ENCODE measurements around the gene HBG2.
A peak's percentile ranks its signal among the peaks of the same experiment; 100 is the strongest.

Gene HBG2

DNA sequence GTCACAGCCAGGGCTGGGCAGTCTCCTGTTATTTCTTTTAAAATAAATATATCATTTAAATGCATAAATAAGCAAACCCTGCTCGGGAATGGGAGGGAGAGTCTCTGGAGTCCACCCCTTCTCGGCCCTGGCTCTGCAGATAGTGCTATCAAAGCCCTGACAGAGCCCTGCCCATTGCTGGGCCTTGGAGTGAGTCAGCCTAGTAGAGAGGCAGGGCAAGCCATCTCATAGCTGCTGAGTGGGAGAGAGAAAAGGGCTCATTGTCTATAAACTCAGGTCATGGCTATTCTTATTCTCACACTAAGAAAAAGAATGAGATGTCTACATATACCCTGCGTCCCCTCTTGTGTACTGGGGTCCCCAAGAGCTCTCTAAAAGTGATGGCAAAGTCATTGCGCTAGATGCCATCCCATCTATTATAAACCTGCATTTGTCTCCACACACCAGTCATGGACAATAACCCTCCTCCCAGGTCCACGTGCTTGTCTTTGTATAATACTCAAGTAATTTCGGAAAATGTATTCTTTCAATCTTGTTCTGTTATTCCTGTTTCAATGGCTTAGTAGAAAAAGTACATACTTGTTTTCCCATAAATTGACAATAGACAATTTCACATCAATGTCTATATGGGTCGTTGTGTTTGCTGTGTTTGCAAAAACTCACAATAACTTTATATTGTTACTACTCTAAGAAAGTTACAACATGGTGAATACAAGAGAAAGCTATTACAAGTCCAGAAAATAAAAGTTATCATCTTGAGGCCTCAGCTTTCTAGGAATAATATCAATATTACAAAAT, 33.7 kb upstream of the HBG2 start:
- CTCF ChIA-PET = no interaction called here

GRCh38 chr11:5286901-5287300, 32.3 kb upstream of the HBG2 start:
- Mint-ChIP-seq H3K4me3 (no peak overlapping the region), H3K4me1 (no peaks in the 10 kb centered on the region), H3K27me3 (no peaks in the 10 kb centered on the region), H3K27ac (no peak overlapping the region), H3K36me3 (no peaks in the 10 kb centered on the region), H3K9me3 (no peaks in the 10 kb centered on the region)
- DNase-seq = no peak
- CTCF ChIA-PET = no interaction called here

More for the DNA sequence above, 33.7 kb upstream of the HBG2 start:
- no peaks in the 10 kb centered on the region for H3K36me3 Mint-ChIP-seq
- no peak for DNase-seq
- H3K27ac Mint-ChIP-seq = no peak overlapping the region
- H3K27me3 Mint-ChIP-seq = no peaks in the 10 kb centered on the region
- no peaks in the 10 kb centered on the region for H3K9me3 Mint-ChIP-seq
- H3K4me1 Mint-ChIP-seq = no peaks in the 10 kb centered on the region
- H3K4me3 Mint-ChIP-seq = no peak overlapping the region

GRCh38 chr11:5286351-5286750, 31.8 kb upstream of the HBG2 start:
- no peaks in the 10 kb centered on the region for H3K27me3 Mint-ChIP-seq
- DNase-seq = no peak
- CTCF ChIA-PET = no interaction called here

DNA sequence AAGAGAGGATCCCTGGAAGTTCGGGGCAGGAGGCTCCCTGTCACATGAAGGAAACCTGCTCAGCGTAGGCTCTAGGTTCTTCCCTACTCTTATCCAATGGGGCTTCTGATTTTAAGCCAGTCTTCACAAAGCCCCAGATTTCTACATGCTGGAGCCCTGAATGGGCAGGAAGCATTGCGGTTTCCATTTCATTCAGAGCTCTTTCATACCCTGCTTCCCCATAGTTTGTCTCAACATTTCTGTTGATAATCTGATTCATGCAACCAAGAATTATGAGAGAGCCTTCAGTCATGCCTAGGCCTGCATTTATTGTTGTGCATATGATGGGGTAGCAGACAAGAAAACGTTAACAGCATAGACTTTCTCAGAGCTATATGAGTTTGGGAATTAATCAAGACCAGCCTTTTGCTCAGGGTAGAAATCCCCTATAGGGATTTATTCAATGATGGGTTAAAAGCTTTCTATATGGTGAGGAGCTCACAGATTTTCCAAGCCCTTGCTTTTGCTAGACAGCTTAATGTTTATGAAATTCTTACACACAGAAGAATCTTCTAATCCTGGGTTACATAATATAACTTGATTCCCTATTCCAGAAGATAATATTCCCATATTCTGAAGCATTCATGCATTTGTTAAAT, 31.2 kb upstream of the HBG2 start:
- H3K27ac Mint-ChIP-seq = no peak overlapping the region
- H3K36me3 Mint-ChIP-seq = no peaks in the 10 kb centered on the region
- no peaks in the 10 kb centered on the region for H3K9me3 Mint-ChIP-seq
- H3K4me1 Mint-ChIP-seq = no peaks in the 10 kb centered on the region
- no peak overlapping the region for H3K4me3 Mint-ChIP-seq
- CTCF ChIA-PET = no interaction called here
- DNase-seq = no peak
- H3K27me3 Mint-ChIP-seq = no peaks in the 10 kb centered on the region

More at GRCh38 chr11:5286351-5286750, 31.8 kb upstream of the HBG2 start:
- Mint-ChIP-seq H3K4me3 (no peak overlapping the region), H3K9me3 (no peaks in the 10 kb centered on the region), H3K36me3 (no peaks in the 10 kb centered on the region), H3K27ac (no peak overlapping the region), H3K4me1 (no peaks in the 10 kb centered on the region)

GRCh38 chr11:5284637-5285036, 30.1 kb upstream of the HBG2 start:
- Mint-ChIP-seq H3K36me3 (no peaks in the 10 kb centered on the region), H3K27ac (no peak overlapping the region), H3K4me1 (no peaks in the 10 kb centered on the region), H3K27me3 (no peaks in the 10 kb centered on the region), H3K4me3 (no peak overlapping the region), H3K9me3 (no peaks in the 10 kb centered on the region)
- CTCF ChIA-PET = no interaction called here
- DNase-seq = no peak

DNA sequence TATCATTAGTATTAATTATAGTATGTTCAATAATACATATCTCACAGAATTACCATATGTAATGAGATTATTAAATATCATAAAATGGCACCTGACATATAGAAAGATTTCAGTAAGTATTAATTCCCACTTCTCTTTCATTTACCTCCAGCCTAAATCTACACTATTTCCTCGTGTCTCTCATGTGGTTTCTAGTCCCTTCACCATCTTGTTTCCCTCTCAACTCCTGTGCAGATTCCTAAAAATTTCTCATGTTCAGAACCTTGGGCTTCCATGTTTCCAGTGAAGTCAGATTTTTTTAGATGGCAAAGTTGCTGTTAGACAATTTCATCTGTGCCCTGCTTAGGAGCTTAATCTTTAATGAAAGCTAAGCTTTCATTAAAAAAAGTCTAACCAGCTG, 29.3 kb upstream of the HBG2 start:
- no peaks in the 10 kb centered on the region for H3K9me3 Mint-ChIP-seq
- DNase-seq = no peak
- no peak overlapping the region for H3K27ac Mint-ChIP-seq
- no peaks in the 10 kb centered on the region for H3K27me3 Mint-ChIP-seq
- no peak overlapping the region for H3K4me3 Mint-ChIP-seq
- no peaks in the 10 kb centered on the region for H3K36me3 Mint-ChIP-seq
- H3K4me1 Mint-ChIP-seq = no peaks in the 10 kb centered on the region
- CTCF ChIA-PET = no interaction called here

DNA sequence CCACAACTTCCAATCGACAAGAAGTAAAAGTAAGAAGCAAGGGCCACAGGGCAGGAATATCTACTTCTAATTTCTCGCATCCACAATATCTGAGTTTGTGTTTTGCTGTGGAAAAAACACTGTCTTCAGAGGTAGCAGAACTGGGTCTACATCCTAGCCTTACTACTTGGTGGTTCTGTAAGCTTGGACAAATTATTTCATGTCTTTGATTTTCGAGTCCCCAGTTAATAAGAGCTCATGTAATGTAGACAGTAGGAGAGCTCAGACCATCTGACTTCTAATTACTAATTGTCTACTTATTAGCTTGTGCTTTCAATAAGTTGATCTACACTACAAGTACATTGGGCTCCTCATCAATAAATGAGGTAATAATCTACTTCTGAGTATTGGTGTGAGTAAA, 28.5 kb upstream of the HBG2 start:
- H3K27ac Mint-ChIP-seq = no peak overlapping the region
- H3K27me3 Mint-ChIP-seq = no peaks in the 10 kb centered on the region
- no peak for DNase-seq
- H3K4me3 Mint-ChIP-seq = no peak overlapping the region
- CTCF ChIA-PET = no interaction called here
- no peaks in the 10 kb centered on the region for H3K4me1 Mint-ChIP-seq
- H3K9me3 Mint-ChIP-seq = no peaks in the 10 kb centered on the region
- no peaks in the 10 kb centered on the region for H3K36me3 Mint-ChIP-seq

DNA sequence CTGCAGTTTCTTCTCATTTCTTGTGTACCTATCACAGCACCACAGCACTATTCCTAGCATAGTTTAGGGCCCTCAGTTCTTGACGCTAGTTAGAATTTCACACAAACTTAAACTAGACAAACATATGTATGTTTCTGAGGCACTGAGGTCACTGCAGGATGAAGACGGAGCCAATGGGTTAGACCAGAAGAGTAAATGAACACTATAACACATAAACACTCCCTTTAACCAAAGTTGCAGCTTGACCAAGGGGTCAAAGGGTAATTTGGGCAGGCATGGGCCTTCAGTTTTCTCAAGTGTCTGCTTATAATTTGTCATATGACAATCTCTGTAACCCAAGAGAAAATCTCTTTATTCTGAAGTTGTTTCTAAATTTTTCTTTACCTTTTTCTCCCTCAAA, 28.0 kb upstream of the HBG2 start:
- CTCF ChIA-PET = no interaction called here
- no peak for DNase-seq
- Mint-ChIP-seq H3K27me3 (no peaks in the 10 kb centered on the region), H3K36me3 (no peaks in the 10 kb centered on the region), H3K4me1 (no peaks in the 10 kb centered on the region), H3K9me3 (no peaks in the 10 kb centered on the region), H3K4me3 (no peak overlapping the region), H3K27ac (no peak overlapping the region)

GRCh38 chr11:5281596-5281995, 27.0 kb upstream of the HBG2 start:
- H3K27me3 Mint-ChIP-seq = no peaks in the 10 kb centered on the region
- H3K4me3 Mint-ChIP-seq = no peak overlapping the region
- H3K36me3 Mint-ChIP-seq = no peaks in the 10 kb centered on the region
- no peaks in the 10 kb centered on the region for H3K9me3 Mint-ChIP-seq
- no peak for DNase-seq
- CTCF ChIA-PET = no interaction called here
- no peak overlapping the region for H3K27ac Mint-ChIP-seq
- no peaks in the 10 kb centered on the region for H3K4me1 Mint-ChIP-seq

DNA sequence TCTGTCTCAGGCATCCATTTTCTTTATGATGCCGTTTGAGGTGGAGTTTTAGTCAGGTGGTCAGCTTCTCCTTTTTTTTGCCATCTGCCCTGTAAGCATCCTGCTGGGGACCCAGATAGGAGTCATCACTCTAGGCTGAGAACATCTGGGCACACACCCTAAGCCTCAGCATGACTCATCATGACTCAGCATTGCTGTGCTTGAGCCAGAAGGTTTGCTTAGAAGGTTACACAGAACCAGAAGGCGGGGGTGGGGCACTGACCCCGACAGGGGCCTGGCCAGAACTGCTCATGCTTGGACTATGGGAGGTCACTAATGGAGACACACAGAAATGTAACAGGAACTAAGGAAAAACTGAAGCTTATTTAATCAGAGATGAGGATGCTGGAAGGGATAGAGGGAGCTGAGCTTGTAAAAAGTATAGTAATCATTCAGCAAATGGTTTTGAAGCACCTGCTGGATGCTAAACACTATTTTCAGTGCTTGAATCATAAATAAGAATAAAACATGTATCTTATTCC, 26.1 kb upstream of the HBG2 start:
- CTCF ChIA-PET = no interaction called here
- Mint-ChIP-seq H3K27me3 (no peaks in the 10 kb centered on the region), H3K4me1 (no peaks in the 10 kb centered on the region), H3K4me3 (no peak overlapping the region), H3K9me3 (no peaks in the 10 kb centered on the region), H3K27ac (no peak overlapping the region), H3K36me3 (no peaks in the 10 kb centered on the region)
- peak; percentile 22 for DNase-seq

DNA sequence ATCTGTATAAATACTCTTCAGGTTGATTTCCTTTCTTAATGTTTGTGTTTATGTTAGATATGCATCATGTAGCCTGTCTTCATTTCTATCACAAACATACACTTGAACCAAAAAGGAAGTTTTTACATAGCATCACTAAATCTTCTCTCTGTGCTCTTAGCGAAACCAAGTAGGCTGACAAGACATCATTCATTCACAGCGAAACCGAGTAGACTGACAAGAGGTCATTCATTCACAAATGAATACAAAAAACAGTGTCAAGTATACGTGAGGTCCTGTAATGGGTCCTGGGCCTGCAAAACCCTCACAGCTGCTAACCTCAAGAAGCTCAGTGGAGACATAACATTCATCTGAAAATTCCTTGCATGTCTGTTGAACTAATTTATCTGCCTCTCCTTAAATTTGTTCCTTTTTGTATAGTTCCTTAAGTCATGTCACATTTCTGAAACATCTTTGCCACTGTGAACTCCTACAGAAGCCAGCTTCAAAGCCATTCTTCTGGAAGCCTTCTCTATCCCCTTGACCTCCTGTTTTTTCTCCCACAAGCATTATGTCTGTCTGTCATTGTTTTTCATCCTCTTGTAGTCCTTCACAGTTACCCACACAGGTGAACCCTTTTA, 25.0 kb upstream of the HBG2 start:
- H3K9me3 Mint-ChIP-seq = no peaks in the 10 kb centered on the region
- CTCF ChIA-PET = interaction anchor here (1.5 kb wide), 1 partner anchor 10 kb away, joined by 3 read pairs; no protein-coding TSS in a partner anchor
- H3K27me3 Mint-ChIP-seq = no peaks in the 10 kb centered on the region
- no peaks in the 10 kb centered on the region for H3K4me1 Mint-ChIP-seq
- no peak overlapping the region for H3K4me3 Mint-ChIP-seq
- no peak for DNase-seq
- H3K27ac Mint-ChIP-seq = no peak overlapping the region
- no peaks in the 10 kb centered on the region for H3K36me3 Mint-ChIP-seq

GRCh38 chr11:5277807-5278382, 23.3 kb upstream of the HBG2 start:
- Mint-ChIP-seq H3K4me3 (no peak overlapping the region), H3K27me3 (no peaks in the 10 kb centered on the region), H3K9me3 (no peaks in the 10 kb centered on the region), H3K36me3 (no peaks in the 10 kb centered on the region), H3K4me1 (no peaks in the 10 kb centered on the region), H3K27ac (no peak overlapping the region)
- CTCF ChIA-PET = interaction anchor here (1.5 kb wide), 1 partner anchor 9 kb away, joined by 3 read pairs; no protein-coding TSS in a partner anchor
- no peak for DNase-seq

DNA sequence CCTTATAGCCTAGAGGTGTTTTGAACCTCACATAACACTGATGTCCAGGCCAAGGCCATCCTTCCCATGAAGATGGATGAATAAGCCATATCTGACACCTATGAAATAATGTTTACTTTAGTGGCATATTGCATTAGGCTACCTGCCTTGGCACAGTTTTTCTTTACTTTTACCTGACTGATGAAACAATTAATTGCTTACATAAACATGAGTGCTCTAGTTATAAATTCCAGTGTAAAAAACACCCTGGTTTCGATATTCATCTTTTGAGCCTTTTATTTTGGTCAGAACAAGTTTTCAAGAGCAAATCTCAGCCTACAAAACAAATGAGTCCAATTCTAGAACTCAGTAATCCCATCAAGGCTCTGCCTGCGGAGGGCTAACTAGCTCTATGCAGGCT, 22.1 kb upstream of the HBG2 start:
- Mint-ChIP-seq H3K27me3 (no peaks in the 10 kb centered on the region), H3K9me3 (no peaks in the 10 kb centered on the region)
- CTCF ChIA-PET = no interaction called here

GRCh38 chr11:5275369-5276110, 21.0 kb upstream of the HBG2 start:
- no peaks in the 10 kb centered on the region for H3K36me3 Mint-ChIP-seq
- no peaks in the 10 kb centered on the region for H3K9me3 Mint-ChIP-seq
- H3K4me3 Mint-ChIP-seq = no peak overlapping the region
- no peaks in the 10 kb centered on the region for H3K4me1 Mint-ChIP-seq
- H3K27me3 Mint-ChIP-seq = no peaks in the 10 kb centered on the region
- no peak for DNase-seq
- no peak overlapping the region for H3K27ac Mint-ChIP-seq
- CTCF ChIA-PET = interaction anchor here (1.3 kb wide), 1 partner anchor 24 kb away, joined by 3 read pairs; no protein-coding TSS in a partner anchor

More for the DNA sequence above, 22.1 kb upstream of the HBG2 start:
- H3K4me1 Mint-ChIP-seq = no peaks in the 10 kb centered on the region
- no peak overlapping the region for H3K27ac Mint-ChIP-seq
- DNase-seq = no peak
- no peaks in the 10 kb centered on the region for H3K36me3 Mint-ChIP-seq
- H3K4me3 Mint-ChIP-seq = no peak overlapping the region
